SK-N-SH (cell line): ENCODE data around the gene DDIT3. TPM values are rescaled to one million over a fixed set of nuclear protein-coding genes. Genes with fewer than 3 reads are reported as not detected.

Source experiments
- CTCF ChIA-PET: fragments of 300-600, 350-600 bp; formaldehyde crosslinking; extraction: SDS; loops from one replicate; lab custom pipeline; 2021; lab: Yijun Ruan, JAX
- POLR2A ChIA-PET: fragments of 350-600 bp; sonication (Branson Sonifier 250); formaldehyde crosslinking; extraction: SDS; loops from one replicate; lab custom pipeline; 2020; ENCODE audit warnings: antibody characterized with exemption, inconsistent platforms; lab: Yijun Ruan, JAX
- DNase-seq: peaks from one replicate; pipeline ENCODE4 v3.0.0; 2012
- H2AFZ ChIP-seq: fragments of 200-600 bp; sonication (generic); 2 replicates; pipeline ENCODE4 v1.8.1; 2016; ENCODE audit warnings: antibody characterized with exemption, mild to moderate bottlenecking, low read depth
- H3F3A ChIP-seq: fragments of 200-600 bp; sonication (generic); replicated peaks from 2 replicates; pipeline ENCODE3; 2016; ENCODE audit warnings: antibody characterized with exemption, mild to moderate bottlenecking; ENCODE audit not compliant: insufficient read depth
- H3K27ac ChIP-seq, 2 experiments: fragments of 200-500 bp in 1 of 2; fragments of 200-600 bp in 1 of 2; sonication (Bioruptor generic) in 1 of 2; sonication (generic), shearing (Covaris generic) in 1 of 2; 2 replicates each; pipeline versions ENCODE4 v1.5.1 to v1.6.1; 2014 to 2016; ENCODE audit warnings: low read depth in 2 of 2, inconsistent platforms in 1 of 2, low read length in 1 of 2, mild to moderate bottlenecking in 1 of 2, mixed read lengths in 1 of 2
- H3K27me3 ChIP-seq: fragments of 200-600 bp; sonication (generic), shearing (Covaris generic); 2 replicates; pipeline ENCODE4 v1.6.1; 2016; ENCODE audit warnings: mixed run types; ENCODE audit not compliant: insufficient read depth
- H3K36me3 ChIP-seq, 2 experiments: fragments of 200-500 bp in 1 of 2; fragments of 200-600 bp in 1 of 2; sonication (Bioruptor generic) in 1 of 2; sonication (generic) in 1 of 2; replicated peaks in 1 of 2; 2 replicates each; pipeline versions ENCODE3 to v1.5.1; 2014 to 2016; ENCODE audit warnings: low read length in 1 of 2, mild to moderate bottlenecking in 1 of 2; ENCODE audit not compliant: insufficient read depth in 2 of 2, control insufficient read depth in 1 of 2
- H3K4me1 ChIP-seq, 2 experiments: fragments of 200-500 bp in 1 of 2; fragments of 200-600 bp in 1 of 2; sonication (Bioruptor generic) in 1 of 2; sonication (generic), shearing (Covaris generic) in 1 of 2; 2 replicates each; pipeline versions ENCODE4 v1.5.1 to v1.6.1; 2014 to 2016; ENCODE audit warnings: low read depth in 1 of 2, low read length in 1 of 2, mixed run types in 1 of 2; ENCODE audit not compliant: insufficient read depth in 2 of 2, control insufficient read depth in 1 of 2
- H3K4me2 ChIP-seq: fragments of 200-600 bp; sonication (generic), shearing (Covaris generic); 2 replicates; pipeline ENCODE4 v1.6.1; 2017; ENCODE audit warnings: mixed run types
- H3K4me3 ChIP-seq, 2 experiments: fragments of 200-500 bp in 1 of 2; fragments of 200-600 bp in 1 of 2; sonication (Bioruptor generic) in 1 of 2; sonication (generic), shearing (Covaris generic) in 1 of 2; 2 replicates each; pipeline versions ENCODE4 v1.5.1 to v1.8.1; 2014 to 2016; ENCODE audit warnings: low read depth in 2 of 2, inconsistent platforms in 1 of 2, low read length in 1 of 2, mild to moderate bottlenecking in 1 of 2, mixed read lengths in 1 of 2, moderate library complexity in 1 of 2
- H3K79me2 ChIP-seq: fragments of 200-600 bp; sonication (generic); 2 replicates; pipeline ENCODE4 v1.8.1; 2017; ENCODE audit warnings: mild to moderate bottlenecking; ENCODE audit not compliant: insufficient read depth
- H3K9ac ChIP-seq: fragments of 200-600 bp; sonication (generic); 2 replicates; pipeline ENCODE4 v1.6.1; 2017; ENCODE audit warnings: mixed run types
- H3K9me2 ChIP-seq: fragments of 200-600 bp; sonication (generic); 2 replicates; pipeline ENCODE4 v1.6.1; 2017; ENCODE audit warnings: mixed run types
- H3K9me3 ChIP-seq: fragments of 200-600 bp; sonication (generic); 2 replicates; pipeline ENCODE4 v1.6.1; 2017; ENCODE audit warnings: mixed run types, mild to moderate bottlenecking, moderate library complexity
- H4K20me1 ChIP-seq: fragments of 200-600 bp; sonication (generic); 2 replicates; pipeline ENCODE4 v1.6.1; 2017; ENCODE audit warnings: mild to moderate bottlenecking, mixed run types; ENCODE audit not compliant: insufficient read depth
- CTCF ChIP-seq: fragments of 200-600 bp; sonication (generic); IDR thresholded peaks from 2 replicates; pipeline ENCODE4 v1.6.1; 2017; ENCODE audit warnings: antibody characterized with exemption, mild to moderate bottlenecking, moderate library complexity
- FOXJ3 ChIP-seq: sonication (generic); formaldehyde crosslinking; IDR thresholded peaks from 2 replicates; pipeline ENCODE4 v1.5.1; 2020; ENCODE audit warnings: mild to moderate bottlenecking, missing genetic modification reagents
- JUND ChIP-seq: IDR thresholded peaks from 2 replicates; pipeline ENCODE4 v1.4.0; 2012
- TAF1 ChIP-seq: IDR thresholded peaks from 2 replicates; pipeline ENCODE4 v1.6.1; 2012; ENCODE audit warnings: low read depth, mild to moderate bottlenecking, low read length, moderate library complexity, borderline replicate concordance
- TEAD4 ChIP-seq: IDR thresholded peaks from 2 replicates; pipeline ENCODE4 v1.4.0; 2012; ENCODE audit warnings: mild to moderate bottlenecking, borderline replicate concordance; ENCODE audit not compliant: insufficient read depth
- USF1 ChIP-seq: IDR thresholded peaks from 2 replicates; pipeline ENCODE4 v1.4.0; 2012; ENCODE audit warnings: low read depth, borderline replicate concordance
- ZBTB33 ChIP-seq: IDR thresholded peaks from 2 replicates; pipeline ENCODE4 v1.4.0; 2012; ENCODE audit warnings: low read depth, borderline replicate concordance
- WGBS: methylation state at CpG from one replicate; pipeline ENCODE4 v1.1.6; 2017; ENCODE audit warnings: low lambda C conversion rate; 5-methylcytosine and 5-hydroxymethylcytosine counted together
- polyA plus RNA-seq, 3 experiments: library from polyadenylated mRNA; depleted of rRNA; stranded (reverse); fragments of >200 nt; gene quantifications; 2 replicates each; pipeline ENCODE4 v1.2.3, GENCODE V29; 2012

DDIT3 gene
- polyA plus RNA-seq, 1 of the 3 experiments (the other 2 are of a cell fraction): 26.3 TPM

- no peak for TF ChIP-seq ZBTB33
- no peak for TF ChIP-seq TEAD4
- no peak for TF ChIP-seq USF1
- peak; percentile 32 for TF ChIP-seq CTCF
- no peak for TF ChIP-seq JUND
- TF ChIP-seq FOXJ3 (CRISPR knock-in tag): no peak
Measured at GRCh38 chr12:57487597-57488401, 32.5 kb downstream of the DDIT3 start, which contains the start of gene MARS1 (continued).

- TF ChIP-seq TAF1: no peak
- H3K4me2 ChIP-seq: peak overlapping the region; percentile 90
- no peak overlapping the region for H3K27ac ChIP-seq
- H3K4me3 ChIP-seq: peak overlapping the region in 1 of 2 experiments; percentile 100; a peak in 1 of 4 replicates
- no peaks in the 10 kb centered on the region for H3K9me2 ChIP-seq
- CTCF ChIA-PET: interaction anchor here (0.9 to 6.1 kb wide), 6 partner anchors 13 to 245 kb away, joined by 3 to 28 read pairs (median 6); partner anchors contain the start of gene GLI1
- H3K36me3 ChIP-seq: peaks cover 29 to 35% of the 10 kb centered on the region in 2 experiments
- no peaks in the 10 kb centered on the region for H3K9me3 ChIP-seq
- no peak overlapping the region for H3K9ac ChIP-seq
- H3K4me1 ChIP-seq: peaks cover 6 to 9% of the 10 kb centered on the region in 2 experiments; a peak in 3 of 4 replicates
- POLR2A ChIA-PET: interaction anchor here (0.7 to 2.1 kb wide), 3 partner anchors 31 to 359 kb away, joined by 3 to 5 read pairs (median 5); partner anchors contain the start of genes DDIT3 and LRP1
- no peak for DNase-seq
- H4K20me1 ChIP-seq: 0 out of 2 replicates have a peak, but pooled peaks cover 4% of the 10 kb centered on the region
- peaks cover 8% of the 10 kb centered on the region for H3F3A ChIP-seq
- H2AFZ ChIP-seq: peak overlapping the region; percentile 95
- no peaks in the 10 kb centered on the region for H3K27me3 ChIP-seq
- peaks cover 33% of the 10 kb centered on the region for H3K79me2 ChIP-seq
- WGBS: 93% methylated on average over 27 of the region's 27 CpGs
Measured at GRCh38 chr12:57487055-57487596, 33.2 kb downstream of the DDIT3 start.
